Measurements from ENCODE around the gene TRPM2. TPM values are rescaled to one million over a fixed set of nuclear protein-coding genes. Genes with fewer than 3 reads are reported as not detected.

The TRPM2 gene
- 1 to 10 TPM in 1 of 4 donors, under 1 TPM in 3; 0.55 to 1.5 (median 0.77) TPM for polyA plus RNA-seq (ENCODE audit: insufficient read length in 4 of 4)

GRCh38 chr21:44353191-44353970 is at the start of gene TRPM2:
TRPM2 (plus strand) TSS chr21:44353621; CDS start chr21:44353701, 80 bp downstream.
- no peak for DNase-seq (ENCODE audit: low read depth in 4 of 4, low spot score in 3 of 4)

DNA sequence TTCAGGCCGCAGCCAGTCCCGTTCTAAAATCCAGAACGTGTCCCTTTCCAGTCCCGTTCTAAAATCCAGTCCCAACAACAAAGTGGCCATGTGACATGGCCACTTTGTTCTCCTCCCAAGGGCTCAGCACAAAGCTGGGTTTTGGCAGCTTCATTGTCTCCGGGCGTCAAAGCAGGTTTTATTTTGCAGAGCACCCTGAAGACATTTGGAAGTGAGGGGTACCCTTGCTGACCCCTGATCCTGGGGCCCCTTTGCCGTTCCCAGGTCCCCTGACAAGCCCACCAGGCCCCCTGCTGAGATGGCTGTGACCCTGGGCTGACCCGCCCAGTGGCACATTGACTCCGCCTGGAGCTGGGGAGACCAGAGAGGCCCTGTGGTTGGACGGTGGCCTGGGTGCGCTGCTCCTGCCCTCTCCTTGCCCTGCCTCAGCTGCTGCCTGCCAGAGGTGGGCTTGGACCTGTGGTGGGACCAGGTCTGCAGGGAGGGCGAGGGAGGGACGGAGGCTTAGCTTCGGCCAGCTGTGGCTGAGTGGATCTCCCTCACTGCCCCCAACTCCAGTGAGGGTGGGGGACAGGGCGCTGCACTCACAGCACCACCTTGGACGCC is 49.3 kb upstream of the TRPM2 start:
- DNase-seq (ENCODE audit: low read depth in 4 of 4, low spot score in 3 of 4) = no peak

GRCh38 chr21:44304877-44305293 is 48.5 kb upstream of the TRPM2 start:
- DNase-seq (ENCODE audit: low read depth in 4 of 4, low spot score in 3 of 4) = peak in 3 of 4 donors; percentile 51 to 61 (median 55)

GRCh38 chr21:44305691-44306090 is 47.7 kb upstream of the TRPM2 start:
- DNase-seq (ENCODE audit: low read depth in 4 of 4, low spot score in 3 of 4) = no peak

DNA sequence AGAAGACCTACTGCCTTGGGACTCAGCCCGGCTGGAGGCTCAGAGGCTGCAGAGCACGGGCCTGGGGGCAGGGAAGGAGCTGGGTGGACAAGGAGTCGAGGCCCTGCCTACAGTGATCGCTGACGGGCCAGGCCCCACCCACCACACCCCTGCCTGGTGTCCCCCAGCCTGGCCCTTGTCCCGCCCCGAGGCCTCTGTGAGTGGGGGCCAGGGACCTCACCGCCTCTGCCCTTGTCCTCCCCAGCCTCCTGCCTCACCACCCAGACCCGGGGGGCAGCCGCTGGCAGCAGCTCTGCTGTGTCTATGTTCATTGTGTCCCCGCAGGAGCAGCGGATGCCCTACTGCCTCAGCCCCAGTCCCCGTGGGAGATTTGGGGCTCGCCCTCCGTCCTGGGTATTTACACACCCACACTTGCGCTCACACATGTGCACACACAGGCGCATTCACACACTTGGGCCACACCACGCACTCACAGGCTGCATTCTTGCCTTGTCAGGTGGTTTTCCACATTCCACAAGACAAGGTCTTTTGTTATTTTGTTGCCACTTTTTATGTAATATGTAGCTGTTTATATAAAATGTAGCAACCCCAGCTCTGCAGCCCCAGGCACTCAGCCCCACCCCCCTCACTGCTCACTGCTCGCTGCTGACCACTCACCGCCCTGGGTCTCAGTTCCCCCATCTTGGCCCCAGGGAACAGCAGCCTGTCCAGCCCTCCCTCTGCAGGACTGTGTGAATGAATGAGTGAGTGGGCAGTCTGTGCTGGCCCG is 46.3 kb upstream of the TRPM2 start:
- no peak for DNase-seq (ENCODE audit: low read depth in 4 of 4, low spot score in 3 of 4)

GRCh38 chr21:44310628-44311507 is 42.6 kb upstream of the TRPM2 start:
- no peak for DNase-seq (ENCODE audit: low read depth in 4 of 4, low spot score in 3 of 4)

GRCh38 chr21:44312089-44312488 is 41.3 kb upstream of the TRPM2 start:
- DNase-seq (ENCODE audit: low read depth in 4 of 4, low spot score in 3 of 4) = no peak

GRCh38 chr21:44312716-44313115 is 40.7 kb upstream of the TRPM2 start:
- DNase-seq (ENCODE audit: low read depth in 4 of 4, low spot score in 3 of 4) = no peak

DNA sequence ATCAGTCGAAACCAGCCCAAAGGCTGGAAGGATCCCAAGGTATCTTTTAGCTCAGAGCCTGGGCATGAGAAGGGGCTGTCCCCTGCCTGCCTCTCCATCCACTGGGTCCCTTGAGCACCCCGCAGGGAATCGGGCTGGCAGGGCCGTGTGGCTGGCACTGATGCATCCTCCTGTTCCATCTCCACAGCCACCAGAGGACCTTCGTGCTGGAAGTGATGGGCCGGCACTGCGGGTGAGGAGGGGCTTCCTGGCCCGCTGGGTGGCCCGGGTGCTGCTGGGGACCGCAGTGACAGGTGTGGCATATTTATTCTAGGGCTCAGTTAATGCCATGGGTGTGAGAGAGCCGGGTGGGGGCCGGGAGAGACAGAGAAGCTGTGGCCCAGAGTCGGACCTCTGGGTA is 40.0 kb upstream of the TRPM2 start:
- DNase-seq (ENCODE audit: low read depth in 4 of 4, low spot score in 3 of 4) = no peak

DNA sequence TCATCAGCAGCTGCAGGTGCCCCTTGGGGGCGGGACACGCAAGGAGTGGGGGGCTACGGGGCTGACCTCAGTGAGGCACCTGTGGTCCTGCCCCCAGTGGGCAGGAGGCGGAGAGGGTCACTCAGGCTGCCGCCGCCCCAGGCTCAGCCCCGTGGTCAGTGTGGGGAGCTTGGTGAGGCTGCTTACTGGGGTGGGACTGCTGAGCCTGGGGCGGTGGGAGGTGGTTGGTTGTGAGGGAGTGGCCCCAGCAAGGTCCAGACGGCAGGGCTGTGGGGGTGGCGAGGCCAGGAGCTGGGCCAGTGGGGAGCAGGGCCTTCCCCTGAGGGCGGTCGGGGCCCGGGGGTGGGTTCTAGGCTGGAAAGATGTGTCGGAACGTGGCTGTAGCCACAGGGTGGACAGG is 39.3 kb upstream of the TRPM2 start:
- no peak for DNase-seq (ENCODE audit: low read depth in 4 of 4, low spot score in 3 of 4)

DNA sequence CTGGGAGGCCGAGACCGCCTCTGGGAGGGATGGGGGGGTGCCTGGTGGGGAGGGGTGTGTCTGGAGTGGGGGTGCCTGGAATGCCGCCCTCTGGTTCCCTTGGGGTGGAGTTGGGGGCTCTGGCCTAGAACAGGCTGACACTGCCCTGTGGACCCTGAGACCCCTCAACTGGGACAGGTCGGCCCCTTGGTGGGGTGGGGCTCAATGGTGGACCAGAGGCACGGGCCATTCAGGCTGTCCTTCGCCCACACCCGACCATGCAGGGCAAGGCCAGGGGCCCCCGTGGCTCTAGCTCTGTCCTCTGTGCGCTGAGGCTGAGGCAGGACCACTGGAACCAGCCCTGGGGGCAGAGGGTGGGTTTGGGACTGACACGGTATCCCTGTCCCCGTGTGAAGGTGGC is 38.9 kb upstream of the TRPM2 start:
- DNase-seq (ENCODE audit: low read depth in 4 of 4, low spot score in 3 of 4) = no peak

GRCh38 chr21:44315691-44316203 is 37.7 kb upstream of the TRPM2 start:
- DNase-seq (ENCODE audit: low read depth in 4 of 4, low spot score in 3 of 4) = no peak

- DNase-seq (ENCODE audit: low read depth in 4 of 4, low spot score in 3 of 4) = no peak
Observed at GRCh38 chr21:44316277-44316900, 37.0 kb upstream of the TRPM2 start.

GRCh38 chr21:44317241-44317782 is 36.1 kb upstream of the TRPM2 start:
- no peak for DNase-seq (ENCODE audit: low read depth in 4 of 4, low spot score in 3 of 4)

DNA sequence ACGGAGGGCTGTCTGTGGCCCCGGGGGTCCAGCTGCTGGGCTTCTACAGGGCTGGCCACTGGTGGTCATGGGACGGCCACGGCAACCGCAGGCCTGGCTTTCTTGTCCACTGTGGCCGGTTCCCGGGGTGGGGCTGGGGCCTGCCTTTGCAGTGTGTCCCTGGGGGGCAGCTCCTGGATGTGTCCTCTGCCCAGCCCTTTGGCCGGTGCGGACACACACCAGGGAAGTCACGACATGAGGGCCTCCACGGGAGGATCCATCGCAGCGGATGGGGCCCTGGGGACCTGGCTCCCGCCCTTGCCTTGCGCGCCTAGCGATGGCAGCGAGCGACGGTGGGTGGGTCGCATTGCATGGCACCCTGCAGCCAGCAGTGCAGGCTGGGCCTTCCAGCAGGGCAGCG is 35.5 kb upstream of the TRPM2 start:
- no peak for DNase-seq (ENCODE audit: low read depth in 4 of 4, low spot score in 3 of 4)

GRCh38 chr21:44318489-44319285 is 34.7 kb upstream of the TRPM2 start:
- DNase-seq (ENCODE audit: low read depth in 4 of 4, low spot score in 3 of 4) = no peak

DNA sequence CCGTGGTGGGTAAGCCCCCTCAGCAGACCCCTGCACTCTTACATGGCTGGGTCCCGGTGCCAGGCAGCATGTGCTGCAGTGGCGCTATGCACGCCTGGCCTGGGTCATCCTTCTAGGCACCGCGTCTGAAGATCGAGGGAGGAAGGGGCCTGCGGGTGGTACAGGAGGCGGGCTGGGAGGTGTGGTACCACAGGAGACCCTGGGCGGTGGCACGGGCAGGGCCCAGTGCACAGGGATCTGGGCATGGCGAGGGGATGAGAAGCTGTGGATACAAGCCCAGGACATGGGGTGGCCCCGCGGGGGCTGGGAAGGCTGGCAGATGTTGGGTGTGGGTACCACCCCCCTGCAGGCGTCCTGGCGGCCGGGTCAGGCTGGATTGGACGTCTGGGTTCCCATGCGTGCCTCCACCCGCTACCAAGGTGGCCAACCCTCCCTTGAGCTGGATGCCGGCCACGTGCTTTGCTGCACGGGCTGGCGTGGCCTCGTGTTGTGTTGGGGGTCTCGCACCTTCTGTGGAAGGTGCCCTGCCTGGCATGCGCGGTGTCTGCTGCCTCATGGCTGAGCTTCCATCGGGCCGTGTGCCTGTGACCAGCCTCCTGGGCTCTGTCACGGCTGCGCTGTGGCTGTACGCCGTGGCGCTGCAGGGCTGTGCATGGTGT is 33.9 kb upstream of the TRPM2 start:
- no peak for DNase-seq (ENCODE audit: low read depth in 4 of 4, low spot score in 3 of 4)

GRCh38 chr21:44320847-44321246 is 32.6 kb upstream of the TRPM2 start:
- no peak for DNase-seq (ENCODE audit: low read depth in 4 of 4, low spot score in 3 of 4)
